SK-N-SH (cell line): ENCODE data around the gene MRPS18A. TPM values are rescaled to one million over a fixed set of nuclear protein-coding genes. Genes with fewer than 3 reads are reported as not detected.

Experiments used
- CTCF ChIA-PET: fragments of 300-600, 350-600 bp; formaldehyde crosslinking; extraction: SDS; loops from one replicate; lab custom pipeline; 2021; lab: Yijun Ruan, JAX
- POLR2A ChIA-PET: fragments of 350-600 bp; sonication (Branson Sonifier 250); formaldehyde crosslinking; extraction: SDS; loops from one replicate; lab custom pipeline; 2020; ENCODE audit warnings: antibody characterized with exemption, inconsistent platforms; lab: Yijun Ruan, JAX
- DNase-seq: peaks from one replicate; pipeline ENCODE4 v3.0.0; 2012
- H2AFZ ChIP-seq: fragments of 200-600 bp; sonication (generic); 2 replicates; pipeline ENCODE4 v1.8.1; 2016; ENCODE audit warnings: antibody characterized with exemption, mild to moderate bottlenecking, low read depth
- H3F3A ChIP-seq: fragments of 200-600 bp; sonication (generic); replicated peaks from 2 replicates; pipeline ENCODE3; 2016; ENCODE audit warnings: antibody characterized with exemption, mild to moderate bottlenecking; ENCODE audit not compliant: insufficient read depth
- H3K27ac ChIP-seq, 2 experiments: fragments of 200-500 bp in 1 of 2; fragments of 200-600 bp in 1 of 2; sonication (Bioruptor generic) in 1 of 2; sonication (generic), shearing (Covaris generic) in 1 of 2; 2 replicates each; pipeline versions ENCODE4 v1.5.1 to v1.6.1; 2014 to 2016; ENCODE audit warnings: low read depth in 2 of 2, inconsistent platforms in 1 of 2, low read length in 1 of 2, mild to moderate bottlenecking in 1 of 2, mixed read lengths in 1 of 2
- H3K27me3 ChIP-seq: fragments of 200-600 bp; sonication (generic), shearing (Covaris generic); 2 replicates; pipeline ENCODE4 v1.6.1; 2016; ENCODE audit warnings: mixed run types; ENCODE audit not compliant: insufficient read depth
- H3K36me3 ChIP-seq, 2 experiments: fragments of 200-500 bp in 1 of 2; fragments of 200-600 bp in 1 of 2; sonication (Bioruptor generic) in 1 of 2; sonication (generic) in 1 of 2; replicated peaks in 1 of 2; 2 replicates each; pipeline versions ENCODE3 to v1.5.1; 2014 to 2016; ENCODE audit warnings: low read length in 1 of 2, mild to moderate bottlenecking in 1 of 2; ENCODE audit not compliant: insufficient read depth in 2 of 2, control insufficient read depth in 1 of 2
- H3K4me1 ChIP-seq, 2 experiments: fragments of 200-500 bp in 1 of 2; fragments of 200-600 bp in 1 of 2; sonication (Bioruptor generic) in 1 of 2; sonication (generic), shearing (Covaris generic) in 1 of 2; 2 replicates each; pipeline versions ENCODE4 v1.5.1 to v1.6.1; 2014 to 2016; ENCODE audit warnings: low read depth in 1 of 2, low read length in 1 of 2, mixed run types in 1 of 2; ENCODE audit not compliant: insufficient read depth in 2 of 2, control insufficient read depth in 1 of 2
- H3K4me2 ChIP-seq: fragments of 200-600 bp; sonication (generic), shearing (Covaris generic); 2 replicates; pipeline ENCODE4 v1.6.1; 2017; ENCODE audit warnings: mixed run types
- H3K4me3 ChIP-seq, 2 experiments: fragments of 200-500 bp in 1 of 2; fragments of 200-600 bp in 1 of 2; sonication (Bioruptor generic) in 1 of 2; sonication (generic), shearing (Covaris generic) in 1 of 2; 2 replicates each; pipeline versions ENCODE4 v1.5.1 to v1.8.1; 2014 to 2016; ENCODE audit warnings: low read depth in 2 of 2, inconsistent platforms in 1 of 2, low read length in 1 of 2, mild to moderate bottlenecking in 1 of 2, mixed read lengths in 1 of 2, moderate library complexity in 1 of 2
- H3K79me2 ChIP-seq: fragments of 200-600 bp; sonication (generic); 2 replicates; pipeline ENCODE4 v1.8.1; 2017; ENCODE audit warnings: mild to moderate bottlenecking; ENCODE audit not compliant: insufficient read depth
- H3K9ac ChIP-seq: fragments of 200-600 bp; sonication (generic); 2 replicates; pipeline ENCODE4 v1.6.1; 2017; ENCODE audit warnings: mixed run types
- H3K9me2 ChIP-seq: fragments of 200-600 bp; sonication (generic); 2 replicates; pipeline ENCODE4 v1.6.1; 2017; ENCODE audit warnings: mixed run types
- H3K9me3 ChIP-seq: fragments of 200-600 bp; sonication (generic); 2 replicates; pipeline ENCODE4 v1.6.1; 2017; ENCODE audit warnings: mixed run types, mild to moderate bottlenecking, moderate library complexity
- H4K20me1 ChIP-seq: fragments of 200-600 bp; sonication (generic); 2 replicates; pipeline ENCODE4 v1.6.1; 2017; ENCODE audit warnings: mild to moderate bottlenecking, mixed run types; ENCODE audit not compliant: insufficient read depth
- CTCF ChIP-seq: fragments of 200-600 bp; sonication (generic); IDR thresholded peaks from 2 replicates; pipeline ENCODE4 v1.6.1; 2017; ENCODE audit warnings: antibody characterized with exemption, mild to moderate bottlenecking, moderate library complexity
- FOXJ3 ChIP-seq: sonication (generic); formaldehyde crosslinking; IDR thresholded peaks from 2 replicates; pipeline ENCODE4 v1.5.1; 2020; ENCODE audit warnings: mild to moderate bottlenecking, missing genetic modification reagents
- FOXM1 ChIP-seq: IDR thresholded peaks from 2 replicates; pipeline ENCODE4 v1.4.0; 2012; ENCODE audit warnings: low read depth, mild to moderate bottlenecking
- GABPA ChIP-seq: IDR thresholded peaks from 2 replicates; pipeline ENCODE4 v1.4.0; 2012; ENCODE audit warnings: low read depth, mild to moderate bottlenecking
- GATA2 ChIP-seq: sonication (generic); formaldehyde crosslinking; IDR thresholded peaks from 2 replicates; pipeline ENCODE4 v1.5.0; 2020; ENCODE audit warnings: mild to moderate bottlenecking, missing genetic modification reagents
- MEF2A ChIP-seq: IDR thresholded peaks from 2 replicates; pipeline ENCODE4 v1.4.0; 2012; ENCODE audit warnings: low read depth, borderline replicate concordance
- MXI1 ChIP-seq: IDR thresholded peaks from 2 replicates; pipeline ENCODE4 v1.6.1; 2012; ENCODE audit warnings: mild to moderate bottlenecking, low read depth, low read length, improper control_type of control experiment
- PBX3 ChIP-seq: IDR thresholded peaks from 2 replicates; pipeline ENCODE4; 2012
- POLR2AphosphoS5 ChIP-seq: IDR thresholded peaks from 2 replicates; pipeline ENCODE4 v1.6.1; 2012; ENCODE audit warnings: low read depth, low read length
- RAD21 ChIP-seq: IDR thresholded peaks from 2 replicates; pipeline ENCODE4 v1.6.1; 2012; ENCODE audit warnings: mild to moderate bottlenecking, low read length
- RCOR1 ChIP-seq: fragments of 150-350 bp; IDR thresholded peaks from 2 replicates; pipeline ENCODE4 v1.6.1; 2017; ENCODE audit warnings: antibody characterized with exemption, low read length
- TAF1 ChIP-seq: IDR thresholded peaks from 2 replicates; pipeline ENCODE4 v1.6.1; 2012; ENCODE audit warnings: low read depth, mild to moderate bottlenecking, low read length, moderate library complexity, borderline replicate concordance
- TCF12 ChIP-seq: IDR thresholded peaks from 2 replicates; pipeline ENCODE4 v1.4.0; 2012
- USF2 ChIP-seq: fragments of 150-350 bp; IDR thresholded peaks from 2 replicates; pipeline ENCODE4 v1.6.1; 2017; ENCODE audit warnings: antibody characterized with exemption, low read length, low read depth, borderline replicate concordance
- YY1 ChIP-seq: IDR thresholded peaks from 2 replicates; pipeline ENCODE4 v1.4.0; 2012; ENCODE audit warnings: low read depth, mild to moderate bottlenecking
- WGBS: methylation state at CpG from one replicate; pipeline ENCODE4 v1.1.6; 2017; ENCODE audit warnings: low lambda C conversion rate; 5-methylcytosine and 5-hydroxymethylcytosine counted together
- polyA plus RNA-seq, 3 experiments: library from polyadenylated mRNA; depleted of rRNA; stranded (reverse); fragments of >200 nt; gene quantifications; 2 replicates each; pipeline ENCODE4 v1.2.3, GENCODE V29; 2012
- TF ChIP-seq, protein P1 (sequence below): IDR thresholded peaks from 2 replicates; pipeline ENCODE4 v1.4.0; 2012; ENCODE audit warnings: low read depth, borderline replicate concordance

Gene MRPS18A
- polyA plus RNA-seq, 1 of the 3 experiments (the other 2 are of a cell fraction), result 57.0 TPM

DNA sequence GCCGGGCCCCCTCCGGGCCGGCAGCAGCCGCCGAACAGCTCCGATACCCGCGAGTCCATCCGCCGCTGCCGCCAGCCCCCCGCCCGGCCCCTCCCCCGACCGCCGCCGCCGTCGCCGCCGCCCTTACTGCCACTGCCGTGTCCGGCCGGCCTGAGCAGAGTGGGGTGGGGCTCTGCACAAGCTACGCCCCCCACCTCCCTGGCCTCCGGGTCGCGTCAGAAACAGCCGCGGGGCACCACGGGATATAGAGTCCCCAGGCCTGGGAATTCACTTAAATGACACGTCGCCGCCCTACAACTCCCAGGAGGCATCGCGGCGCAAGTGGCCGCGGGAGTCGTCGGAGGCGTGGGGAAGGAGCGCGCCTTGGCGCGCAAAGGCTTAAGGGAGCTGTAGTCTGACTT lies 58.5 kb downstream of the MRPS18A start, which contains the start of gene GTPBP2 (continued):
- no peak for TF ChIP-seq CTCF
- no peak for TF ChIP-seq TCF12
- TF ChIP-seq RAD21, result no peak
- TF ChIP-seq FOXM1, result no peak
- no peak for TF ChIP-seq PBX3
- peak; percentile 66; the same call in 1 of the 2 replicates for TF ChIP-seq TAF1
- no peak for TF ChIP-seq GATA2

GRCh38 chr6:43628393-43629103 lies 59.0 kb downstream of the MRPS18A start:
- Histone ChIP-seq H3K79me2 (peaks cover 36% of the 10 kb centered on the region), H2AFZ (no peak overlapping the region; the same call in 1 of the 2 replicates), H3K27me3 (no peaks in the 10 kb centered on the region), H3K36me3 (peaks cover 27 to 31% of the 10 kb centered on the region in 2 experiments), H4K20me1 (no peaks in the 10 kb centered on the region), H3K4me1 (peaks cover 5 to 21% of the 10 kb centered on the region in 2 experiments), H3F3A (peaks cover 13% of the 10 kb centered on the region), H3K4me3 (peak overlapping the region; percentile 71 to 93), H3K4me2 (peak overlapping the region; percentile 88), H3K27ac (peak overlapping the region; percentile 82 to 85), H3K9ac (peak overlapping the region; percentile 94), H3K9me3 (no peaks in the 10 kb centered on the region), H3K9me2 (no peaks in the 10 kb centered on the region)
- TF ChIP-seq GABPA, result peak; percentile 49
- TF ChIP-seq POLR2AphosphoS5, result 0 out of 2 replicates have a peak, but pooled peaks have one; percentile 5
- no peak for TF ChIP-seq RAD21
- no peak for TF ChIP-seq USF2
- TF ChIP-seq MEF2A, result no peak
- TF ChIP-seq, protein P1, sequence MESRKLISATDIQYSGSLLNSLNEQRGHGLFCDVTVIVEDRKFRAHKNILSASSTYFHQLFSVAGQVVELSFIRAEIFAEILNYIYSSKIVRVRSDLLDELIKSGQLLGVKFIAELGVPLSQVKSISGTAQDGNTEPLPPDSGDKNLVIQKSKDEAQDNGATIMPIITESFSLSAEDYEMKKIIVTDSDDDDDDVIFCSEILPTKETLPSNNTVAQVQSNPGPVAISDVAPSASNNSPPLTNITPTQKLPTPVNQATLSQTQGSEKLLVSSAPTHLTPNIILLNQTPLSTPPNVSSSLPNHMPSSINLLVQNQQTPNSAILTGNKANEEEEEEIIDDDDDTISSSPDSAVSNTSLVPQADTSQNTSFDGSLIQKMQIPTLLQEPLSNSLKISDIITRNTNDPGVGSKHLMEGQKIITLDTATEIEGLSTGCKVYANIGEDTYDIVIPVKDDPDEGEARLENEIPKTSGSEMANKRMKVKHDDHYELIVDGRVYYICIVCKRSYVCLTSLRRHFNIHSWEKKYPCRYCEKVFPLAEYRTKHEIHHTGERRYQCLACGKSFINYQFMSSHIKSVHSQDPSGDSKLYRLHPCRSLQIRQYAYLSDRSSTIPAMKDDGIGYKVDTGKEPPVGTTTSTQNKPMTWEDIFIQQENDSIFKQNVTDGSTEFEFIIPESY, result no peak
- TF ChIP-seq YY1, result 0 out of 2 replicates have a peak, but pooled peaks have one; percentile 26
- TF ChIP-seq FOXJ3, result 0 out of 2 replicates have a peak, but pooled peaks have one; percentile 0
- no peak for TF ChIP-seq RCOR1
- peak; percentile 32; the same call in 1 of the 2 replicates for TF ChIP-seq MXI1
- TF ChIP-seq FOXM1, result no peak
- DNase-seq, result peak; percentile 82
- ChIA-PET POLR2A (interaction anchor here (0.7 to 1.9 kb wide), 9 partner anchors 9 to 454 kb away, joined by 3 to 15 read pairs (median 5); partner anchors contain the start of gene XPO5), CTCF (interaction anchor here (2.3 to 2.8 kb wide), 2 partner anchors 20 to 39 kb away, joined by 8 to 11 read pairs; no protein-coding TSS in a partner anchor)
- 2% methylated on average over 22 of the region's 25 CpGs for WGBS
